WTC11 (cell line): ENCODE results near the gene MGMT. TPM values are rescaled to one million over a fixed set of nuclear protein-coding genes. Genes with fewer than 3 reads are reported as not detected.

ENCODE experiments used
- ATAC-seq: fragments of 200-7000 bp; cut with Tn5 transposase; 2 replicates; pipeline ENCODE4 v1.10.0; 2021; ENCODE audit warnings: mild to moderate bottlenecking, moderate library complexity
- CTCF ChIA-PET: fragments of 300-600 bp; sonication (Branson Sonifier 250); formaldehyde crosslinking; loops from one replicate; lab custom pipeline; 2021; ENCODE audit warnings: antibody characterized with exemption; lab: Charles Lee
- POLR2A ChIA-PET: fragments of 350-600 bp; sonication (Branson Sonifier 250); formaldehyde crosslinking; loops from one replicate; lab custom pipeline; 2021; ENCODE audit warnings: antibody characterized with exemption; lab: Charles Lee
- DNase-seq: peaks from one replicate; pipeline ENCODE4 v3.0.0; 2021; ENCODE audit warnings: low spot score
- H3K27ac Mint-ChIP-seq: 2 replicates; pipeline ENCODE4 v1.8.0; 2021; ENCODE audit warnings: mixed read lengths
- H3K27me3 Mint-ChIP-seq: 2 replicates; pipeline ENCODE4 v1.8.0; 2021; ENCODE audit warnings: low read depth, mild to moderate bottlenecking, moderate library complexity, mixed read lengths
- H3K36me3 Mint-ChIP-seq: 2 replicates; pipeline ENCODE4 v1.8.0; 2021; ENCODE audit warnings: mixed read lengths
- H3K4me1 Mint-ChIP-seq: 2 replicates; pipeline ENCODE4 v1.8.0; 2022; ENCODE audit warnings: mixed read lengths
- H3K4me3 Mint-ChIP-seq: 2 replicates; pipeline ENCODE4 v1.8.0; 2021; ENCODE audit warnings: mild to moderate bottlenecking, moderate library complexity, mixed read lengths
- H3K9me3 Mint-ChIP-seq: 2 replicates; pipeline ENCODE4 v1.8.0; 2021; ENCODE audit warnings: mixed read lengths
- ATF1 ChIP-seq: sonication (generic); formaldehyde crosslinking; IDR thresholded peaks from 2 replicates; pipeline ENCODE4 v1.8.1; 2023; ENCODE audit warnings: mild to moderate bottlenecking, moderate library complexity, missing genetic modification reagents
- CBFB ChIP-seq: sonication (generic); formaldehyde crosslinking; IDR thresholded peaks from 2 replicates; pipeline ENCODE4 v1.8.1; 2022; ENCODE audit warnings: mild to moderate bottlenecking, low read depth, missing genetic modification reagents
- CDX4 ChIP-seq: fragments of 250-450 bp; sonication (Bioruptor Pico); IDR thresholded peaks from 2 replicates; pipeline ENCODE4 v1.9.0; 2021; ENCODE audit warnings: moderate library complexity, mild to moderate bottlenecking, inconsistent platforms, borderline replicate concordance
- EMX1 ChIP-seq: fragments of 250-450 bp; sonication (Bioruptor Pico); IDR thresholded peaks from 2 replicates; pipeline ENCODE4 v1.8.0; 2021; ENCODE audit warnings: mild to moderate bottlenecking
- ETV6 ChIP-seq: sonication (generic); formaldehyde crosslinking; IDR thresholded peaks from 2 replicates; pipeline ENCODE4 v1.8.1; 2022; ENCODE audit warnings: mild to moderate bottlenecking, missing genetic modification reagents
- FOXP1 ChIP-seq: sonication (generic); formaldehyde crosslinking; IDR thresholded peaks from 2 replicates; pipeline ENCODE4 v1.8.0; 2022; ENCODE audit warnings: missing genetic modification reagents, mild to moderate bottlenecking, moderate library complexity, borderline replicate concordance
- GABPB1 ChIP-seq: sonication (generic); formaldehyde crosslinking; IDR thresholded peaks from 2 replicates; pipeline ENCODE4 v1.8.1; 2023; ENCODE audit warnings: mild to moderate bottlenecking, missing genetic modification reagents
- GRHL2 ChIP-seq: fragments of 250-450 bp; sonication (Bioruptor Pico); IDR thresholded peaks from 2 replicates; pipeline ENCODE4 v1.8.0; 2022; ENCODE audit warnings: mild to moderate bottlenecking, moderate library complexity; ENCODE audit not compliant: insufficient replicate concordance, severe bottlenecking
- GTF2I ChIP-seq: fragments of 250-450 bp; sonication (Bioruptor Pico); conservative IDR thresholded peaks from 2 replicates; pipeline ENCODE4 v1.4.0; 2021; ENCODE audit warnings: mild to moderate bottlenecking
- MXD4 ChIP-seq: fragments of 250-450 bp; sonication (Bioruptor Pico); IDR thresholded peaks from 2 replicates; pipeline ENCODE4 v1.8.0; 2021; ENCODE audit warnings: mild to moderate bottlenecking, moderate library complexity, borderline replicate concordance
- NFE2L1 ChIP-seq: sonication (generic); formaldehyde crosslinking; IDR thresholded peaks from 2 replicates; pipeline ENCODE4 v1.8.1; 2023; ENCODE audit warnings: missing genetic modification reagents
- RORB ChIP-seq: fragments of 250-450 bp; sonication (Bioruptor Pico); IDR thresholded peaks from 2 replicates; pipeline ENCODE4 v1.9.0; 2021; ENCODE audit warnings: mild to moderate bottlenecking
- SOX15 ChIP-seq: fragments of 250-450 bp; sonication (Bioruptor Pico); IDR thresholded peaks from 2 replicates; pipeline ENCODE4 v1.9.0; 2021; ENCODE audit warnings: mild to moderate bottlenecking
- TEAD4 ChIP-seq: sonication (generic); formaldehyde crosslinking; IDR thresholded peaks from 2 replicates; pipeline ENCODE4 v1.8.0; 2022; ENCODE audit warnings: mild to moderate bottlenecking, missing genetic modification reagents
- TP53 ChIP-seq: sonication (generic); formaldehyde crosslinking; IDR thresholded peaks from 2 replicates; pipeline ENCODE4 v1.8.1; 2023; ENCODE audit warnings: mild to moderate bottlenecking, missing genetic modification reagents
- ZBTB21 ChIP-seq: sonication (generic); formaldehyde crosslinking; IDR thresholded peaks from 2 replicates; pipeline ENCODE4 v1.8.1; 2023; ENCODE audit warnings: mild to moderate bottlenecking, missing genetic modification reagents, borderline replicate concordance
- ZNF138 ChIP-seq: sonication (generic); formaldehyde crosslinking; conservative IDR thresholded peaks from 2 replicates; pipeline ENCODE4 v1.8.1; 2022; ENCODE audit warnings: mild to moderate bottlenecking, moderate library complexity, missing genetic modification reagents
- ZNF219 ChIP-seq: sonication (generic); formaldehyde crosslinking; IDR thresholded peaks from 2 replicates; pipeline ENCODE4 v1.8.0; 2023; ENCODE audit warnings: missing genetic modification reagents, mild to moderate bottlenecking, borderline replicate concordance
- total RNA-seq: library from RNA; stranded (reverse); gene quantifications from 3 replicates; pipeline ENCODE4 v1.2.3, GENCODE V29; 2021
- TF ChIP-seq, protein P1 (sequence below): fragments of 250-450 bp; sonication (Bioruptor Pico); IDR thresholded peaks from 2 replicates; pipeline ENCODE4 v2.1.2; 2022; ENCODE audit warnings: mild to moderate bottlenecking, moderate library complexity
- TF ChIP-seq, protein P2 (sequence below): sonication (generic); formaldehyde crosslinking; IDR thresholded peaks from 2 replicates; pipeline ENCODE4 v1.8.1; 2022; ENCODE audit warnings: mild to moderate bottlenecking, moderate library complexity, missing genetic modification reagents
- TF ChIP-seq, protein P3 (sequence below): sonication (generic); formaldehyde crosslinking; IDR thresholded peaks from 2 replicates; pipeline ENCODE4 v1.8.1; 2023; ENCODE audit warnings: mild to moderate bottlenecking, missing genetic modification reagents, moderate library complexity
- TF ChIP-seq, protein P4 (sequence below): fragments of 250-450 bp; sonication (Bioruptor Pico); conservative IDR thresholded peaks from 2 replicates; pipeline ENCODE4 v1.9.0; 2021; ENCODE audit warnings: mild to moderate bottlenecking
- TF ChIP-seq, protein P5 (sequence below): sonication (generic); formaldehyde crosslinking; IDR thresholded peaks from 2 replicates; pipeline ENCODE4 v1.8.1; 2023; ENCODE audit warnings: mild to moderate bottlenecking, missing genetic modification reagents, moderate library complexity
- TF ChIP-seq, protein P6 (sequence below): sonication (generic); formaldehyde crosslinking; IDR thresholded peaks from 2 replicates; pipeline ENCODE4 v1.8.0; 2022; ENCODE audit warnings: missing genetic modification reagents

MGMT gene
- total RNA-seq, 1 experiment from 2014 or later = 11.8 TPM

DNA sequence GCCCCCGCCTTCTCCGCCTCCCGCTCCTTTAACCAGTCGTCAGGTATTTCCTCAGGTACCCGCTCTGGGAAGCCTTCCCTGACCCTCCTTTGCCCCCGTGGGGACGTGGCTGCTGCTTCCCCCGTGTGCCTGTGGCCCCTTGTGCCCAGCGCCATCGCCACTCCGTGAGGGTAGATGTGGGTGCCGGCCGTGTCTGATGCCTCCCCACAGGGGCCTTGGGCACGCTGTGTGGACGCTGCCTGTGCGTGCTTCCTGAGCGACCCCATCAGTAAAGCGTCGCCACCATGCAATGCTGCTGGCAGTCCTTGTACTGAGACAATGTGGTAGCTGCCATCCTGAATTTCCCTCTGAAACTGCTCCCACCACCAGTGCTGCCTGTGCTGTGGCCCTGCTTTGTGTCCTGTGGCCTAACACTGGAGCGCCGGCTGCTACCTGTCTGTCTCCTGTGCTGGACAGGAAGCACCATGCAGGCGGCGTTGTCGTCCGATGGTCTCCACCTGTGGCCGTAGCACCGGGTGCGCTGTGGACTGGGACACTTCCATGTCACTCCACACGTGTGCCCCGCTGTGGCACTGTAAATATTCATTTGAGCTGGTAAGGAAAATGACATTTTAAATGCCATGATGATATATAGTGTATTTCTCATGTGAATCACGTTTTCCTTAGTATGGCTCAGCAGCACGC is 213.8 kb downstream of the MGMT start:
- Mint-ChIP-seq H3K4me1 (peaks cover 6% of the 10 kb centered on the region; the same call in 1 of the 2 replicates), H3K9me3 (no peaks in the 10 kb centered on the region), H3K27ac (no peak overlapping the region), H3K36me3 (no peaks in the 10 kb centered on the region), H3K27me3 (no peaks in the 10 kb centered on the region), H3K4me3 (no peak overlapping the region)
- ChIA-PET CTCF (no interaction called here), POLR2A (no interaction called here)
- ATAC-seq (no peak), DNase-seq (no peak)
- TF ChIP-seq, protein P1, sequence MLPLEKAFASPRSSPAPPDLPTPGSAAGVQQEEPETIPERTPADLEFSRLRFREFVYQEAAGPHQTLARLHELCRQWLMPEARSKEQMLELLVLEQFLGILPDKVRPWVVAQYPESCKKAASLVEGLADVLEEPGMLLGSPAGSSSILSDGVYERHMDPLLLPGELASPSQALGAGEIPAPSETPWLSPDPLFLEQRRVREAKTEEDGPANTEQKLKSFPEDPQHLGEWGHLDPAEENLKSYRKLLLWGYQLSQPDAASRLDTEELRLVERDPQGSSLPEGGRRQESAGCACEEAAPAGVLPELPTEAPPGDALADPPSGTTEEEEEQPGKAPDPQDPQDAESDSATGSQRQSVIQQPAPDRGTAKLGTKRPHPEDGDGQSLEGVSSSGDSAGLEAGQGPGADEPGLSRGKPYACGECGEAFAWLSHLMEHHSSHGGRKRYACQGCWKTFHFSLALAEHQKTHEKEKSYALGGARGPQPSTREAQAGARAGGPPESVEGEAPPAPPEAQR (CRISPR knock-in tag) = no peak
- TF ChIP-seq ZNF219 (CRISPR knock-in tag) (no peak), ATF1 (CRISPR knock-in tag) (no peak), GABPB1 (CRISPR knock-in tag) (no peak), TEAD4 (CRISPR knock-in tag) (no peak), ZNF138 (no peak), GTF2I (CRISPR knock-in tag) (no peak), SOX15 (no peak), EMX1 (CRISPR knock-in tag) (no peak), CDX4 (CRISPR knock-in tag) (no peak), RORB (no peak)

- Mint-ChIP-seq H3K27me3 (no peaks in the 10 kb centered on the region), H3K4me3 (no peak overlapping the region), H3K27ac (no peak overlapping the region), H3K9me3 (no peaks in the 10 kb centered on the region)
- no peak for ATAC-seq
- ChIA-PET POLR2A (no interaction called here), CTCF (no interaction called here)
- DNase-seq = no peak
- TF ChIP-seq, protein P2, sequence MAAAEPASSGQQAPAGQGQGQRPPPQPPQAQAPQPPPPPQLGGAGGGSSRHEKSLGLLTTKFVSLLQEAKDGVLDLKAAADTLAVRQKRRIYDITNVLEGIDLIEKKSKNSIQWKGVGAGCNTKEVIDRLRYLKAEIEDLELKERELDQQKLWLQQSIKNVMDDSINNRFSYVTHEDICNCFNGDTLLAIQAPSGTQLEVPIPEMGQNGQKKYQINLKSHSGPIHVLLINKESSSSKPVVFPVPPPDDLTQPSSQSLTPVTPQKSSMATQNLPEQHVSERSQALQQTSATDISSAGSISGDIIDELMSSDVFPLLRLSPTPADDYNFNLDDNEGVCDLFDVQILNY (CRISPR knock-in tag) = no peak
- no peak for TF ChIP-seq CBFB (CRISPR knock-in tag)
- TF ChIP-seq, protein P3, sequence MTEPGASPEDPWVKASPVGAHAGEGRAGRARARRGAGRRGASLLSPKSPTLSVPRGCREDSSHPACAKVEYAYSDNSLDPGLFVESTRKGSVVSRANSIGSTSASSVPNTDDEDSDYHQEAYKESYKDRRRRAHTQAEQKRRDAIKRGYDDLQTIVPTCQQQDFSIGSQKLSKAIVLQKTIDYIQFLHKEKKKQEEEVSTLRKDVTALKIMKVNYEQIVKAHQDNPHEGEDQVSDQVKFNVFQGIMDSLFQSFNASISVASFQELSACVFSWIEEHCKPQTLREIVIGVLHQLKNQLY = no peak
- TF ChIP-seq GRHL2 (CRISPR knock-in tag) = no peak
- no peak for TF ChIP-seq SOX15
- no peak for TF ChIP-seq TP53 (CRISPR knock-in tag)
- TF ChIP-seq FOXP1 (CRISPR knock-in tag) = no peak
- TF ChIP-seq, protein P4, sequence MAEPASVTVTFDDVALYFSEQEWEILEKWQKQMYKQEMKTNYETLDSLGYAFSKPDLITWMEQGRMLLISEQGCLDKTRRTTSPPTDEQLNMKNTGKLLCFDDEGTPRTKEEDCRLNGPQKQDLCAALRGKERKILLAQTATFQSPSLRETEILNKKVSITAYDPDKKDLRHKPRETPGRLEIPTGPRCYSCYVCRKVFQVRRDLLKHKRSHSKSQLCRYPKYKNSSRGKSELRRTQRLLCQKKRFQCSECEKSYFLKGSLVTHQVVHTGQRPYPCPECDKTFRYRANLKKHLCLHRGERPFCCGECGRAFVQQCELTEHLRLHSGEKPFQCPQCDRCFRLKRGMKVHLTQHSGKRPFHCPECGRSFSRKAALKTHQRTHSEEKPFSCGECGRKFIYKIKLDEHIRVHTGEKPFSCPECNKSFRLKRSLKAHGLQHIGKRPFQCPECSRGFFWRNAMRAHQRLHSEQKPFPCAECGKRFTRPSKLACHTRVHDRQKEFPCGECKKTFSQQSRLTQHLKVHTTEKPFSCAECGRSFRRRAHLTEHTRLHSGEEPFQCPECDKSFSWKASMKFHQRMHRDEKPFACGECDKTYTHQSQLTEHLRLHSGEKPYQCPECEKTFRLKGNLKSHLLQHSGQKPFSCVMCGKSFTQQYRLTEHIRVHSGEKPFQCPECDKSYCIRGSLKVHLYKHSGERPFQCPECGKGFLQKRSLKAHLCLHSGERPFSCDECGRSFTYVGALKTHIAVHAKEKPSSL (CRISPR knock-in tag) = no peak
- TF ChIP-seq ETV6 (CRISPR knock-in tag) = no peak
- TF ChIP-seq, protein P5, sequence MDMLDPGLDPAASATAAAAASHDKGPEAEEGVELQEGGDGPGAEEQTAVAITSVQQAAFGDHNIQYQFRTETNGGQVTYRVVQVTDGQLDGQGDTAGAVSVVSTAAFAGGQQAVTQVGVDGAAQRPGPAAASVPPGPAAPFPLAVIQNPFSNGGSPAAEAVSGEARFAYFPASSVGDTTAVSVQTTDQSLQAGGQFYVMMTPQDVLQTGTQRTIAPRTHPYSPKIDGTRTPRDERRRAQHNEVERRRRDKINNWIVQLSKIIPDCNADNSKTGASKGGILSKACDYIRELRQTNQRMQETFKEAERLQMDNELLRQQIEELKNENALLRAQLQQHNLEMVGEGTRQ = no peak
- no peak for TF ChIP-seq MXD4 (CRISPR knock-in tag)
- no peak for TF ChIP-seq NFE2L1 (CRISPR knock-in tag)
- TF ChIP-seq ZBTB21 (CRISPR knock-in tag) = no peak
- TF ChIP-seq, protein P6, sequence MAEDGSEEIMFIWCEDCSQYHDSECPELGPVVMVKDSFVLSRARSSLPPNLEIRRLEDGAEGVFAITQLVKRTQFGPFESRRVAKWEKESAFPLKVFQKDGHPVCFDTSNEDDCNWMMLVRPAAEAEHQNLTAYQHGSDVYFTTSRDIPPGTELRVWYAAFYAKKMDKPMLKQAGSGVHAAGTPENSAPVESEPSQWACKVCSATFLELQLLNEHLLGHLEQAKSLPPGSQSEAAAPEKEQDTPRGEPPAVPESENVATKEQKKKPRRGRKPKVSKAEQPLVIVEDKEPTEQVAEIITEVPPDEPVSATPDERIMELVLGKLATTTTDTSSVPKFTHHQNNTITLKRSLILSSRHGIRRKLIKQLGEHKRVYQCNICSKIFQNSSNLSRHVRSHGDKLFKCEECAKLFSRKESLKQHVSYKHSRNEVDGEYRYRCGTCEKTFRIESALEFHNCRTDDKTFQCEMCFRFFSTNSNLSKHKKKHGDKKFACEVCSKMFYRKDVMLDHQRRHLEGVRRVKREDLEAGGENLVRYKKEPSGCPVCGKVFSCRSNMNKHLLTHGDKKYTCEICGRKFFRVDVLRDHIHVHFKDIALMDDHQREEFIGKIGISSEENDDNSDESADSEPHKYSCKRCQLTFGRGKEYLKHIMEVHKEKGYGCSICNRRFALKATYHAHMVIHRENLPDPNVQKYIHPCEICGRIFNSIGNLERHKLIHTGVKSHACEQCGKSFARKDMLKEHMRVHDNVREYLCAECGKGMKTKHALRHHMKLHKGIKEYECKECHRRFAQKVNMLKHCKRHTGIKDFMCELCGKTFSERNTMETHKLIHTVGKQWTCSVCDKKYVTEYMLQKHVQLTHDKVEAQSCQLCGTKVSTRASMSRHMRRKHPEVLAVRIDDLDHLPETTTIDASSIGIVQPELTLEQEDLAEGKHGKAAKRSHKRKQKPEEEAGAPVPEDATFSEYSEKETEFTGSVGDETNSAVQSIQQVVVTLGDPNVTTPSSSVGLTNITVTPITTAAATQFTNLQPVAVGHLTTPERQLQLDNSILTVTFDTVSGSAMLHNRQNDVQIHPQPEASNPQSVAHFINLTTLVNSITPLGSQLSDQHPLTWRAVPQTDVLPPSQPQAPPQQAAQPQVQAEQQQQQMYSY (CRISPR knock-in tag) = no peak
- TF ChIP-seq, all 79 proteins: peak for 0
- H3K4me1 Mint-ChIP-seq = peaks cover 6% of the 10 kb centered on the region; the same call in 1 of the 2 replicates
- no peaks in the 10 kb centered on the region for H3K36me3 Mint-ChIP-seq
Measured at GRCh38 chr10:129681856-129682255, 214.8 kb downstream of the MGMT start.
